ENCODE results near the gene COLGALT1. TPM values are rescaled to one million over a fixed set of nuclear protein-coding genes. Genes with fewer than 3 reads are reported as not detected.

COLGALT1 gene
- total and polyA plus RNA-seq, 9 of the 15 experiments (the other 6 are each of a cell fraction or from before 2014, with no cell fraction given) = 4.9 to 119 (median 82.6) TPM

DNA sequence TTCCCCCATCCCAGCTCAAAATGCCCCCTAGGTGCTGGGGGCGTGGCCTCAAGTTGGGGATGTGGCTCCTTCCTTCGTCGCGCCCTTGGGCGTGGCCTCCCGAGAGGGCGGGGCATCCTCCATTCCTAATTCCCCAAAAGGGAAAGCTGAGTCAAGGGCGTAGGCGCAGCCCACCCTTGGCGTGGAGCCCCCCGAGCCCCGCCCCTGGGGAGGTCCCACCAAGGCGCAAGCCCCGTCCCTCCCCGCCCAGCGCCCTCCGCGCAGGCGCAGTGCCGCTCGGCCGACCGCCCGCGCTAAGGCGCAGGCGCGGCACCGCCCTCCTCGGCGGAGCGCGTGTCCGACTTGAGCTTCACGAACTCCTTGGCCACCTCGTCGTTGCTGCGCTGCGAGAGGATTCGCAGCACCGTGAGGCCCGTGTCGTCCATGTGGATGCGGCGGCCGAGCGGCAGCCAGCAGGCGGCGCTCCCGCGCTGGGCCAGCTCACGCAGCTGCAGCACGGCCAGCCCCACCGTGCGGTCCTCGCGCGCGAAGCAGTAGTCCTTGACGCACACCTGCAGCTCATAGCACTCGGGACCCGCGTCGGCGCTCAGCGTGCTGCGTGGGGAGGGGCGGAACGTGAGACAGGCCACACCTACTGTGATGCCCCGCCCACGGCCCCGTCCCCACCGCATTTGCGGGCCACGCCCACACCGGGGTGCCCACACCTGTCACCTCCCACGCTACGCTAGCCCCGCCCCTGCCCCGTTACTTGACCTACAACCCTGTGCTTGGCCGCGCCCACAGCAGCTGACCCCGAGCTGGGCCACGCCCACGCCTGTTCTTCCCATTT, 50.5 kb downstream of the COLGALT1 start (continued):
- TF ChIP-seq, protein P1, sequence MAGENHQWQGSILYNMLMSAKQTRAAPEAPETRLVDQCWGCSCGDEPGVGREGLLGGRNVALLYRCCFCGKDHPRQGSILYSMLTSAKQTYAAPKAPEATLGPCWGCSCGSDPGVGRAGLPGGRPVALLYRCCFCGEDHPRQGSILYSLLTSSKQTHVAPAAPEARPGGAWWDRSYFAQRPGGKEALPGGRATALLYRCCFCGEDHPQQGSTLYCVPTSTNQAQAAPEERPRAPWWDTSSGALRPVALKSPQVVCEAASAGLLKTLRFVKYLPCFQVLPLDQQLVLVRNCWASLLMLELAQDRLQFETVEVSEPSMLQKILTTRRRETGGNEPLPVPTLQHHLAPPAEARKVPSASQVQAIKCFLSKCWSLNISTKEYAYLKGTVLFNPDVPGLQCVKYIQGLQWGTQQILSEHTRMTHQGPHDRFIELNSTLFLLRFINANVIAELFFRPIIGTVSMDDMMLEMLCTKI (IDR thresholded peaks at IDR 0.05; ENCODE audit: partially characterized antibody) = no peak
- TF ChIP-seq, protein P2, sequence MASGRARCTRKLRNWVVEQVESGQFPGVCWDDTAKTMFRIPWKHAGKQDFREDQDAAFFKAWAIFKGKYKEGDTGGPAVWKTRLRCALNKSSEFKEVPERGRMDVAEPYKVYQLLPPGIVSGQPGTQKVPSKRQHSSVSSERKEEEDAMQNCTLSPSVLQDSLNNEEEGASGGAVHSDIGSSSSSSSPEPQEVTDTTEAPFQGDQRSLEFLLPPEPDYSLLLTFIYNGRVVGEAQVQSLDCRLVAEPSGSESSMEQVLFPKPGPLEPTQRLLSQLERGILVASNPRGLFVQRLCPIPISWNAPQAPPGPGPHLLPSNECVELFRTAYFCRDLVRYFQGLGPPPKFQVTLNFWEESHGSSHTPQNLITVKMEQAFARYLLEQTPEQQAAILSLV (tag; IDR thresholded peaks at IDR 0.05) = no peak
- no peak for TF ChIP-seq ZBTB8A (IDR thresholded peaks at IDR 0.05; ENCODE audit: partially characterized antibody)
- peak; percentile 57; the same call in 1 of the 2 replicates for TF ChIP-seq MYNN (IDR thresholded peaks at IDR 0.05)
- TF ChIP-seq MYNN (CRISPR knock-in tag; IDR thresholded peaks at IDR 0.05) = no peak
- TF ChIP-seq, protein P3, sequence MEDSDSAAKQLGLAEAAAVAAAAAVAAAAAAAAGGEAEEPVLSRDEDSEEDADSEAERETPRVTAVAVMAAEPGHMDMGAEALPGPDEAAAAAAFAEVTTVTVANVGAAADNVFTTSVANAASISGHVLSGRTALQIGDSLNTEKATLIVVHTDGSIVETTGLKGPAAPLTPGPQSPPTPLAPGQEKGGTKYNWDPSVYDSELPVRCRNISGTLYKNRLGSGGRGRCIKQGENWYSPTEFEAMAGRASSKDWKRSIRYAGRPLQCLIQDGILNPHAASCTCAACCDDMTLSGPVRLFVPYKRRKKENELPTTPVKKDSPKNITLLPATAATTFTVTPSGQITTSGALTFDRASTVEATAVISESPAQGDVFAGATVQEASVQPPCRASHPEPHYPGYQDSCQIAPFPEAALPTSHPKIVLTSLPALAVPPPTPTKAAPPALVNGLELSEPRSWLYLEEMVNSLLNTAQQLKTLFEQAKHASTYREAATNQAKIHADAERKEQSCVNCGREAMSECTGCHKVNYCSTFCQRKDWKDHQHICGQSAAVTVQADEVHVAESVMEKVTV (CRISPR knock-in tag; IDR thresholded peaks at IDR 0.05) = peak; percentile 59
- TF ChIP-seq MEF2D (tag; conservative IDR thresholded peaks at IDR 0.05; ENCODE audit: low read depth) = no peak
- TF ChIP-seq SIX5 (IDR thresholded peaks at IDR 0.05; ENCODE audit: borderline replicate concordance in 1 of 2, insufficient read depth in 1 of 2, low read depth in 1 of 2, low read length in 2 of 2) = no peak
- TF ChIP-seq NCOA1 (IDR thresholded peaks at IDR 0.05; ENCODE audit: low read depth) = no peak
- peak; percentile 100 for TF ChIP-seq L3MBTL2 (IDR thresholded peaks at IDR 0.05)
- TF ChIP-seq PTTG1 (tag; IDR thresholded peaks at IDR 0.05; ENCODE audit: low read depth) = no peak
- no peak for TF ChIP-seq SLC30A9 (CRISPR knock-in tag; IDR thresholded peaks at IDR 0.05)
- TF ChIP-seq ELF2 (CRISPR knock-in tag; IDR thresholded peaks at IDR 0.05) = no peak
- 0 out of 2 replicates have a peak, but pooled peaks have one; percentile 53 for TF ChIP-seq ZNF584 (CRISPR knock-in tag; IDR thresholded peaks at IDR 0.05; ENCODE audit: low read depth)
- peak; percentile 59 for TF ChIP-seq HCFC1 (IDR thresholded peaks at IDR 0.05; ENCODE audit: low read depth, low read length)
- no peak; the same call in 1 of the 2 replicates for TF ChIP-seq KLF16 (IDR thresholded peaks at IDR 0.05)
- peak; percentile 87 for TF ChIP-seq CCNT2 (IDR thresholded peaks at IDR 0.05; ENCODE audit: borderline replicate concordance, extremely low read depth, insufficient read length, low read depth, low read length)
- TF ChIP-seq, protein P4, sequence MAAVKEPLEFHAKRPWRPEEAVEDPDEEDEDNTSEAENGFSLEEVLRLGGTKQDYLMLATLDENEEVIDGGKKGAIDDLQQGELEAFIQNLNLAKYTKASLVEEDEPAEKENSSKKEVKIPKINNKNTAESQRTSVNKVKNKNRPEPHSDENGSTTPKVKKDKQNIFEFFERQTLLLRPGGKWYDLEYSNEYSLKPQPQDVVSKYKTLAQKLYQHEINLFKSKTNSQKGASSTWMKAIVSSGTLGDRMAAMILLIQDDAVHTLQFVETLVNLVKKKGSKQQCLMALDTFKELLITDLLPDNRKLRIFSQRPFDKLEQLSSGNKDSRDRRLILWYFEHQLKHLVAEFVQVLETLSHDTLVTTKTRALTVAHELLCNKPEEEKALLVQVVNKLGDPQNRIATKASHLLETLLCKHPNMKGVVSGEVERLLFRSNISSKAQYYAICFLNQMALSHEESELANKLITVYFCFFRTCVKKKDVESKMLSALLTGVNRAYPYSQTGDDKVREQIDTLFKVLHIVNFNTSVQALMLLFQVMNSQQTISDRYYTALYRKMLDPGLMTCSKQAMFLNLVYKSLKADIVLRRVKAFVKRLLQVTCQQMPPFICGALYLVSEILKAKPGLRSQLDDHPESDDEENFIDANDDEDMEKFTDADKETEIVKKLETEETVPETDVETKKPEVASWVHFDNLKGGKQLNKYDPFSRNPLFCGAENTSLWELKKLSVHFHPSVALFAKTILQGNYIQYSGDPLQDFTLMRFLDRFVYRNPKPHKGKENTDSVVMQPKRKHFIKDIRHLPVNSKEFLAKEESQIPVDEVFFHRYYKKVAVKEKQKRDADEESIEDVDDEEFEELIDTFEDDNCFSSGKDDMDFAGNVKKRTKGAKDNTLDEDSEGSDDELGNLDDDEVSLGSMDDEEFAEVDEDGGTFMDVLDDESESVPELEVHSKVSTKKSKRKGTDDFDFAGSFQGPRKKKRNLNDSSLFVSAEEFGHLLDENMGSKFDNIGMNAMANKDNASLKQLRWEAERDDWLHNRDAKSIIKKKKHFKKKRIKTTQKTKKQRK (IDR thresholded peaks at IDR 0.05; ENCODE audit: borderline replicate concordance, low read depth, low read length) = no peak
- peak in 1 of 2 experiments; percentile 81 for TF ChIP-seq MAZ (CRISPR knock-in tag; conservative IDR thresholded peaks at IDR 0.05 in 1 of 2, IDR thresholded peaks at IDR 0.05 in 1 of 2)
- TF ChIP-seq SMARCA5 (IDR thresholded peaks at IDR 0.05) = no peak
- no peak for TF ChIP-seq TCFL5 (CRISPR knock-in tag; conservative IDR thresholded peaks at IDR 0.05)

Data from K562 (cell line).